HL-60 (cell line): Measurements from ENCODE around the gene INO80.

ENCODE experiments used
- DNase-seq, 2 experiments: peaks; one replicate each; pipeline ENCODE4 v3.0.0-alpha.2; 2010 to 2020; ENCODE audit warnings: low read depth in 1 of 2, low spot score in 1 of 2
- H3K27ac ChIP-seq: fragments of 250-450 bp; sonication (Bioruptor Pico); replicated peaks from 2 replicates; pipeline ENCODE4 v1.5.1; 2020; ENCODE audit warnings: mild to moderate bottlenecking, moderate library complexity
- H3K27me3 ChIP-seq: fragments of 250-450 bp; sonication (Bioruptor Pico); 2 replicates; pipeline ENCODE4 v1.5.1; 2021; ENCODE audit warnings: mild to moderate bottlenecking, moderate library complexity; ENCODE audit not compliant: insufficient read depth, poor library complexity, severe bottlenecking
- H3K4me3 ChIP-seq: replicated peaks from 2 replicates; pipeline ENCODE4 v1.5.1; 2011; ENCODE audit warnings: mild to moderate bottlenecking, control low read depth, low read length; ENCODE audit not compliant: insufficient read depth
- GABPA ChIP-seq: IDR thresholded peaks from 2 replicates; pipeline ENCODE4 v1.6.1; 2012; ENCODE audit warnings: low read depth
- POLR2AphosphoS5 ChIP-seq: IDR thresholded peaks from 2 replicates; pipeline ENCODE4 v1.6.1; 2012; ENCODE audit warnings: low read depth
- SPI1 ChIP-seq: IDR thresholded peaks from 2 replicates; pipeline ENCODE4 v1.6.1; 2012; ENCODE audit warnings: low read depth, mild to moderate bottlenecking, borderline replicate concordance
- TF ChIP-seq, protein P1 (sequence below): IDR thresholded peaks from 2 replicates; pipeline ENCODE4 v1.6.1; 2012; ENCODE audit warnings: low read depth; ENCODE audit not compliant: insufficient replicate concordance
- TF ChIP-seq, protein P2 (sequence below): IDR thresholded peaks from one replicate; pipeline ENCODE4 v1.5.1; 2011; ENCODE audit warnings: low read length, control low read depth, inconsistent platforms; ENCODE audit not compliant: insufficient read depth

The INO80 gene

DNA sequence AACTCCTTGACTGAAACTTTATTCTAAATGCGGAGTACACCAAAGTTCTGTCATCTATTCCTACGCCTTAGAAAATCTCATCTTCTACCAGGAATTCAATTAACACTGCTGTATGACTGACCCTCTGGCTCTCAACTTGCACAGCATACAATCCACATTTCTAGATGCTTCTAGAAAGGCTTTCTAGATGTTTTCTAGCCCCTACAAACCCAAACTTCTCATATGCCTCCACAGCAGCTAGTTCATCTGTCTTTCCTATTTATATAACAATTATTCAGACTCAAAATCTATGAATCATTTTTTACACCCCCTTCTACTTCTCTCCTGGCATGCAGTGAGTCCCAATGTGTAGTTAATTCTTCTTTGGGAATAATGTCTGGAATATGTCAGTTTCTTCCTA lies 13.2 kb downstream of the INO80 start:
- no peak for DNase-seq
- TF ChIP-seq SPI1 (no peak), GABPA (no peak), POLR2AphosphoS5 (no peak)
- TF ChIP-seq, protein P1, sequence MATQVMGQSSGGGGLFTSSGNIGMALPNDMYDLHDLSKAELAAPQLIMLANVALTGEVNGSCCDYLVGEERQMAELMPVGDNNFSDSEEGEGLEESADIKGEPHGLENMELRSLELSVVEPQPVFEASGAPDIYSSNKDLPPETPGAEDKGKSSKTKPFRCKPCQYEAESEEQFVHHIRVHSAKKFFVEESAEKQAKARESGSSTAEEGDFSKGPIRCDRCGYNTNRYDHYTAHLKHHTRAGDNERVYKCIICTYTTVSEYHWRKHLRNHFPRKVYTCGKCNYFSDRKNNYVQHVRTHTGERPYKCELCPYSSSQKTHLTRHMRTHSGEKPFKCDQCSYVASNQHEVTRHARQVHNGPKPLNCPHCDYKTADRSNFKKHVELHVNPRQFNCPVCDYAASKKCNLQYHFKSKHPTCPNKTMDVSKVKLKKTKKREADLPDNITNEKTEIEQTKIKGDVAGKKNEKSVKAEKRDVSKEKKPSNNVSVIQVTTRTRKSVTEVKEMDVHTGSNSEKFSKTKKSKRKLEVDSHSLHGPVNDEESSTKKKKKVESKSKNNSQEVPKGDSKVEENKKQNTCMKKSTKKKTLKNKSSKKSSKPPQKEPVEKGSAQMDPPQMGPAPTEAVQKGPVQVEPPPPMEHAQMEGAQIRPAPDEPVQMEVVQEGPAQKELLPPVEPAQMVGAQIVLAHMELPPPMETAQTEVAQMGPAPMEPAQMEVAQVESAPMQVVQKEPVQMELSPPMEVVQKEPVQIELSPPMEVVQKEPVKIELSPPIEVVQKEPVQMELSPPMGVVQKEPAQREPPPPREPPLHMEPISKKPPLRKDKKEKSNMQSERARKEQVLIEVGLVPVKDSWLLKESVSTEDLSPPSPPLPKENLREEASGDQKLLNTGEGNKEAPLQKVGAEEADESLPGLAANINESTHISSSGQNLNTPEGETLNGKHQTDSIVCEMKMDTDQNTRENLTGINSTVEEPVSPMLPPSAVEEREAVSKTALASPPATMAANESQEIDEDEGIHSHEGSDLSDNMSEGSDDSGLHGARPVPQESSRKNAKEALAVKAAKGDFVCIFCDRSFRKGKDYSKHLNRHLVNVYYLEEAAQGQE: no peak
- TF ChIP-seq, protein P2, sequence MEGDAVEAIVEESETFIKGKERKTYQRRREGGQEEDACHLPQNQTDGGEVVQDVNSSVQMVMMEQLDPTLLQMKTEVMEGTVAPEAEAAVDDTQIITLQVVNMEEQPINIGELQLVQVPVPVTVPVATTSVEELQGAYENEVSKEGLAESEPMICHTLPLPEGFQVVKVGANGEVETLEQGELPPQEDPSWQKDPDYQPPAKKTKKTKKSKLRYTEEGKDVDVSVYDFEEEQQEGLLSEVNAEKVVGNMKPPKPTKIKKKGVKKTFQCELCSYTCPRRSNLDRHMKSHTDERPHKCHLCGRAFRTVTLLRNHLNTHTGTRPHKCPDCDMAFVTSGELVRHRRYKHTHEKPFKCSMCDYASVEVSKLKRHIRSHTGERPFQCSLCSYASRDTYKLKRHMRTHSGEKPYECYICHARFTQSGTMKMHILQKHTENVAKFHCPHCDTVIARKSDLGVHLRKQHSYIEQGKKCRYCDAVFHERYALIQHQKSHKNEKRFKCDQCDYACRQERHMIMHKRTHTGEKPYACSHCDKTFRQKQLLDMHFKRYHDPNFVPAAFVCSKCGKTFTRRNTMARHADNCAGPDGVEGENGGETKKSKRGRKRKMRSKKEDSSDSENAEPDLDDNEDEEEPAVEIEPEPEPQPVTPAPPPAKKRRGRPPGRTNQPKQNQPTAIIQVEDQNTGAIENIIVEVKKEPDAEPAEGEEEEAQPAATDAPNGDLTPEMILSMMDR: no peak

DNA sequence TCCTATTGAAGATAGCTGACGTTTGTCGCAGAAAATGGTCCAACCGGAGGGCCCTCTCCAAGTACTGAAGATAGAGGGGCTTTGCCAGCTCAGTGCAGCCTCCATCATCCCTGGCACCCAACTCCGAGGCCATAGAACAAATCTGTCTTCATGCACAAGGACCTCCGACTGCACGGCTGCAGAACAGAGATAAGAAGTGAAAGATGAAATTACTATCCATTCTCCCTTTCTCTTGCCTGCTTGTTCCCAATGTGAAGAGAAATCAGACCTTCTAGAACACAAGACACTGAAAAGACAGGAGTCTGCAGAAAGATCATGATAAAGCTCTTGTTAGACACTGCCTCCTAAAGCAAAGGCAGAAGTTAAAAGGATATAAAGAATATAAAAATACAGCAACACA lies 19.9 kb downstream of the INO80 start:
- H3K27me3 ChIP-seq: no peaks in the 10 kb centered on the region
- no peak for DNase-seq
- H3K27ac ChIP-seq: no peak overlapping the region
- TF ChIP-seq, protein P2: no peak
- TF ChIP-seq POLR2AphosphoS5: no peak
- TF ChIP-seq SPI1: no peak
- no peak for TF ChIP-seq GABPA
- TF ChIP-seq, protein P1: no peak
- no peak overlapping the region for H3K4me3 ChIP-seq

More for the DNA sequence above, 13.2 kb downstream of the INO80 start:
- Histone ChIP-seq H3K27ac (no peak overlapping the region), H3K4me3 (no peak overlapping the region), H3K27me3 (no peaks in the 10 kb centered on the region)

DNA sequence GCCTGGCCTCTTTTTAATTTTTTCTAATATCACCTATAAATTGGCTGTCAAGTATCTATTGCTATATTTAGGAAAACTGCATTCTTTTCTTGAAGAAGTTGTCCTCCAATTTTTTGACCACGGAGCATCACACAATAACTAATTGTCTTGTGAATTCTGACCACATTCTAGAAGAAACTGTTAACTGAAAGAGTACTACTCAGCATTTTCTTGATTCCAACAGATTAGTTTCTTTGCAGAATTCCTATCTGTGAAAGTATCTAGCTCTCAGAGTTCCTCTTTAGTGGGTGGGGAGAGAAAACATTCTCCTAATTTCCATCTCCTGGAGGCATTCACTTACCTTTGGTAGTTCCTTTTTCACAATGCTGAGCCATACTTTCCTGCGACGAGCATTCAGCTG lies 31.1 kb downstream of the INO80 start:
- no peak for DNase-seq
- Histone ChIP-seq H3K4me3 (no peak overlapping the region), H3K27ac (no peak overlapping the region), H3K27me3 (no peaks in the 10 kb centered on the region)
- TF ChIP-seq, protein P1: no peak
- no peak for TF ChIP-seq SPI1

DNA sequence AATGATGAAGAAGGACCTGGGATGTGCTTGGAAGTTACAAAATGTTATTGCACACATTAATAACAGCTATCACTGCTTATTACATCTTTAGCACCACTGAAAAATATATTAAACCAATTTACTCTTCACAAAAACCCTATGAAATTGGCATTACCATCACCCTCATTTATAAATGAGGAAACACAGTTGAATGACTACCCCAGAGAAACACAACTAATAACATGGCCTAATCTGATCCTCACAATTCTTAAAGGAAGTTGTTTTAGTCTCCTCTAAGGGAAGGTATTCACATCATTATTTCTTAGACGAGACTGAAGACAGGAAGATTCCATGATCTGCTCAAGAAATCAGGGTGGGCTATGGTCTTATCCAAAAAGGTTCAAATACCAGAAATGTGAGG lies 35.9 kb downstream of the INO80 start:
- no peak for DNase-seq
- H3K4me3 ChIP-seq: no peak overlapping the region
- H3K27ac ChIP-seq: no peak overlapping the region
- H3K27me3 ChIP-seq: no peaks in the 10 kb centered on the region
- TF ChIP-seq POLR2AphosphoS5 (no peak), GABPA (no peak), SPI1 (no peak)
- TF ChIP-seq, protein P2: no peak
- TF ChIP-seq, protein P1: no peak
